Right ventricle myocardium inferior (tissue), 1 donor: Measurements from ENCODE around the gene GALR3. TPM values are rescaled to one million over a fixed set of nuclear protein-coding genes. Genes with fewer than 3 reads are reported as not detected.

Source experiments
- ATAC-seq: fragments of 200-7000 bp; cut with Tn5 transposase; one replicate; pipeline ENCODE4 v1.9.1; 2020; ENCODE audit warnings: mild to moderate bottlenecking, moderate library complexity
- DNase-seq: peaks from one replicate; pipeline ENCODE4 v3.0.0; 2021; ENCODE audit errors: missing footprints
- intact Hi-C: fragments of 100-400 bp; cut with DNase I; formaldehyde crosslinking; loops from one replicate; pipeline ENCODE4 v1.11.0; 2022
- microRNA-seq: library from miRNA; unstranded; fragments of <30 nt; microRNA quantifications from one replicate; pipeline ENCODE4 v1.2.0, GENCODE V29; 2020
- total RNA-seq: library from RNA; stranded (reverse); fragmentation: NEBNext Ultra II Directional; extraction: Animal tissue kit (Norgen Biotek cat#: 25700); gene quantifications from one replicate; pipeline ENCODE4 v1.2.1, GENCODE V29; 2021
- donor health status: DM: no; HTN: yes; CAD: no; lungs with severe emphysema.

GALR3 gene
- total RNA-seq, 1 donor from 2014 or later = not detected

DNA sequence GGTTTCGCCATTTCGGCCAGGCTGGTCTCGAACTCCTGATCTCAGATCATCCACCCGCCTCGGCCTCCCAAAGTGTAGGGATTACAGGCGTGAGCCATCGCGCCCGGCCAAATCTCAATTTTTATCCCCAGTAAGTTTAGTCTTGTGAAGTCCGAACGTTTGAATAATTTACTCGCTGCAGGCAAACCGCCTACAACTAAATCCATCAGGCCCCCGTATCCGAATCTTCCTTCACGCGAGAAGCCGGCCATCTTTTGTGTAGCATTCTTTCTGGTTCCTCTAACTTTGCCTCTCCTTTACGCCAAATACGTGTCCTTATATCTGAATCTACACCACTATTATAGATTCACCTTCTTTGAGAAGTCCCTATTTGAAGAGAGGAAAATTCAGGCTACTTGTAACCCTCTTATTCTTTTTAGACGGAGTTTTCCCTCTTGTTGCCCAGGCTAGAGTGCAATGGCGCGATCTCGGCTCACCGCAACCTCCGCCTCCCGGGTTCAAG lies 25.5 kb downstream of the GALR3 start:
- intact Hi-C loops = no loop called here
- no peak for DNase-seq
- no peak for ATAC-seq

GRCh38 chr22:37849089-37849751 lies 26.0 kb downstream of the GALR3 start, which contains the start of gene EIF3L:
Gene EIF3L (plus strand): TSS chr22:37849419. CDS start chr22:37849450, 31 bp downstream.
- intact Hi-C loops = no loop called here
- ATAC-seq (peak; percentile 89), DNase-seq (peak; percentile 94)

- ATAC-seq (no peak), DNase-seq (no peak)
- intact Hi-C loops = no loop called here
Observed at GRCh38 chr22:37850801-37851200, 27.6 kb downstream of the GALR3 start.

DNA sequence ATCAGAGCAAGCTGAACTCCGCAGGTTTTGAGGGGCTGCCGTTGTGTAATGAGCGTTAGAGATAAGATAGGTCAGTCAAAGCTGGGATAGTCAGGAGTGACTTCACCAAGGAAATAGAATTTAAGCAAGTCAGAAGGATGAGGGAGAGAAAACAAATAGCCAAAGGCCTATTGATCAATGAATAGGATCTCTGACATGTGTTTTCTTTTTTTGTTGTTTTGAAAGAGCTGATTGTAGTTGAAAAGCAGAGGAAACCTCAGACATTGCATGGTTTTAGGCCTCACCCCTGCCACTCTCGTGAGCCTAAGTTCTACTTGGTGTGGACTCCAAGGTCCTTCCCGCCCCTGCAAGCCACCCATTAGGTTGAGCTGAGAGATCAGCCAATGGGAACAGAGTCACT lies 29.2 kb downstream of the GALR3 start:
- ATAC-seq (no peak), DNase-seq (no peak)
- intact Hi-C loops = no loop called here

- intact Hi-C loops = no loop called here
- ATAC-seq (no peak), DNase-seq (no peak)
Observed at GRCh38 chr22:37854946-37855345, 31.8 kb downstream of the GALR3 start.

DNA sequence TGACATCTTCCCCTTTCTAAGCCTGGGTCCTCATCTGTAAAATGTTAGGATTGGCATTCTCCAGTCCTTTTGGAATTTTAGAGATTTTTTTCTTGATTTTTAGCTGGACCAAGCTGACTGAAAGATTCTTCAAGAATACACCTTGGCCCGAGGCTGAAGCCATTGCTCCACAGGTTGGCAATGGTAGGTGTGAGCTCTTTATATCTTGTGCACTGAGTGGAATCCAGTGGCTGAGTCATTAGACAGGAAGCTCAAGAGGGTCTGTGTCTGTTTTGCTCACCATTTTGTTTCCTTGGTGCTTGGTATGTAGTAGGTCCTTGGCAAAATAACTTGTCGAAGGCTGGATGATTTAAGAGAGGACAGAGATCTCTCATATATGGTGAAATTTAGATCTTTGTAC lies 32.3 kb downstream of the GALR3 start:
- intact Hi-C loops = no loop called here
- ATAC-seq = no peak

GRCh38 chr22:37860796-37861421 lies 37.7 kb downstream of the GALR3 start:
- ATAC-seq = no peak
- intact Hi-C loops = no loop called here

More for the DNA sequence above, 32.3 kb downstream of the GALR3 start:
- DNase-seq = no peak

DNA sequence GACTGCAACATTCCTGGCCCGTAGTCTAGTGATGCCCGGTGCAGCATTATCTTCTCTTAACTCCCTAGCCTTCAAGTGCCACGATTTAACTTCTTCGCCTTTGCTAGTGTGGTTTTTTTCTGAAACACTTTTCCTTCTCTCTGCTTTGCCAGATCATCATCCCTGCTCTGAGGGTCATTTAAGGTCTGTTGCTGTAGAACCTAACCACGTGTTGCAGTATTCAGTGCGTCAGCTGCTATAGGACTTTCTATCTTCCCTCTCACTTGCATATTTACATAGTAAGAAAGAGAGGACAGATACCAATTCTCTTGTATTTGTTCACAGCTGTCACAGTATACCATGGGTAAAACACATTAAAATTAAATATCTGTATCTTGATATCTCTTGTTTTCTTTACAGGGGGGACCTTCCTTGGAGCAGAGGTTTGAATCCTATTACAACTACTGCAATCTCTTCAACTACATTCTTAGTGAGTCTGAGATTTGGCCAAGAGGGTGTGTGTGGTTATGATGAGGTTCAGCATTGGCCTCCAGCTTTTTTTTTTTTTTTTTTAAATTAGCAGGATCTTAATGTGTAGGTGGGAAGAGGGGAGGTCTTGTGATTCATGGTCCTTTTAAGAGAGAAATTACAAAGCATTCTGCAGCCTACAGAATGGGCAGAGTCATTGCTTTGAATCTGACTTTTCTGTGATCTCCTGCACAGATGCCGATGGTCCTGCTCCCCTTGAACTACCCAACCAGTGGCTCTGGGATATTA lies 39.6 kb downstream of the GALR3 start:
- DNase-seq = no peak
- peak; percentile 38 for ATAC-seq
- intact Hi-C loops = loop anchor here (1.0 kb wide), 1 partner anchor 45 kb away; no protein-coding TSS in a partner anchor

More at GRCh38 chr22:37860796-37861421, 37.7 kb downstream of the GALR3 start:
- no peak for DNase-seq

DNA sequence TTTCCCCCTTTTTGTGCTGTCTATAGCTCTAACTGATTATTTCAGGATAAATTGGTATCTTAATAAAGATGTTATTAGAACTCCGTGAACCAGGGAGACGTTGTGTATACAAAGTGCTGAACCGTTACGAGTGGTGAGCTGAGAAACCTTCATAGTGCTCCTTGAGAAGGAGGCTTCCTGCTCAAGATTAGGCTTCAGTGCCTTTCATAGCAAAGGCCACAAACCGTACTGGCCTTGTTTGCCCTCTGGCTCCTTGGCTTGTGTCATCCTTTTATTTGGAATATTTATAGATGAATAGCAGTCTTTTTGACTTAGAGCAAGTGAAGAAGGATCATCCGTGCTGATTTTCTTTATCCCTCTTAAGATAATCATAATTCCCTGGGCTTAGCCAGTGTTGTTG lies 42.3 kb downstream of the GALR3 start:
- DNase-seq = no peak
- no peak for ATAC-seq
- intact Hi-C loops = no loop called here

DNA sequence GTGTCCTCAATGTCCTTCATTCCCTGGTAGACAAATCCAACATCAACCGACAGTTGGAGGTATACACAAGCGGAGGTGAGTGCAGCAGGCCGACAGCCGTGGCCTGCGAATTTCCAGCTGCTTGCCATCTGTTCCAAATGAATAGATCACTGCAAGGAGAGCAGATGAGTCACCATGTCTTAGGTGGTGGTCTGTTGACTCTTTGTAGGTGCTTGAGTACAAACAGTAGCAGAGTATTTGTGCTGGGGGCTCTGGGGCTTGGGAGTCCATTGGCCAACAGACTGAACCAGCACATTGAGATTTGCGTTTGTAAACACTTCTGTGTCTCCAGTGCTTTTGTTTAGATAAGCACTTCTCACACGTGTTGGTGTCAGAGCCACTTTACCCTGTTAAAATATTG lies 47.1 kb downstream of the GALR3 start:
- DNase-seq (no peak), ATAC-seq (no peak)
- intact Hi-C loops = no loop called here

Small RNA genes lying within 50 kb of the gene (microRNA-seq; reads per million reads assigned to microRNA genes)
- not detected for gene MIR659

Other genes starting within 250 kb of the GALR3 start
- 0.60 TPM for gene LGALS2, start 243.3 kb upstream of the GALR3 start, total RNA-seq
- 26.7 TPM for gene GGA1, start 214.5 kb upstream of the GALR3 start, total RNA-seq
- gene SH3BP1, start 183.7 kb upstream of the GALR3 start, total RNA-seq = 1.5 TPM
- 21.4 TPM for gene PDXP, start 164.7 kb upstream of the GALR3 start, total RNA-seq
- gene LGALS1, start 147.7 kb upstream of the GALR3 start, total RNA-seq = 1,345 TPM
- 14.1 TPM for gene NOL12, start 137.0 kb upstream of the GALR3 start, total RNA-seq
- 90.1 TPM for gene TRIOBP, start 126.3 kb upstream of the GALR3 start, total RNA-seq
- 44.1 TPM for gene GCAT, start 15.4 kb upstream of the GALR3 start, total RNA-seq
- 16.0 TPM for gene ANKRD54, start 21.0 kb downstream of the GALR3 start, total RNA-seq
- 385 TPM for gene EIF3L, start 26.0 kb downstream of the GALR3 start, total RNA-seq
- gene MICALL1, start 82.9 kb downstream of the GALR3 start, total RNA-seq = 19.4 TPM
- gene C22orf23, start 130.2 kb downstream of the GALR3 start, total RNA-seq = 0.68 TPM
- 88.8 TPM for gene POLR2F, start 130.3 kb downstream of the GALR3 start, total RNA-seq
- 1.9 TPM for gene SOX10, start 161.2 kb downstream of the GALR3 start, total RNA-seq
- 20.9 TPM for gene PICK1, start 234.0 kb downstream of the GALR3 start, total RNA-seq